ENCODE results near the gene TAP2.

DNA sequence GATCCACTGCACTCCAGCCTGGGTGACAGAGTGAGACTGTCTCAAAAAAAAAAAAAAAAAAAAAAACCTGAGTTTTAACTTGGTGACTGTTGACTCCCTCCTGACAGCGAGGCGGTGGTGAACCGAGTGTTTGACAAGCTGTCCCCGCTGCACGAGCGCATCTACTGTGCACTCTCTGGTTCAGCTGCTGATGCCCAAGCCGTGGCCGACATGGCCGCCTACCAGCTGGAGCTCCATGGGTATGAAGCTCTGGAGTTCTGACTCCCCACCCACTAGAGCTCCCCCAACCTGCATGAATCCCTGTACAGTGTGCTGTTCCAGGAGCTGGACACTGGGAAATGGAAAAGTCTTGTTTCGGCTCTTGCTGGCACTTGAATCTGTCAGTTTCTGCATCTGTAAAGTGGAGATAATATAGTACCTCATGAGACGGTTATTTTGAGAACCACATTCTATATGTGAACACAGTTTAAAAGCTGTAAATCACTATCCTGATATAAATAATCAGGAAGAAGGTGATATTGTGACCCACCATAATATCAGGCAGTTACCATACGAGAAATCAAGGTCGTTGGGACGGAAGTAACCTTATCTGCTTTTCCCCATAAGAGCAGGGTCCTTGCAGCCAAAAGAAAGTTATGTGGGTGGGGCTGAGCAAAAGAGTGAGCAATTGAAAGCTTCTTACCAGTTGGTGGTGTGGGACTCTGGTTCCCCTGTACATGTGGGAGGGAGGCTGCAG, 18.8 kb upstream of the TAP2 start:
- no peak for TF ChIP-seq POLR2AphosphoS5 (IDR thresholded peaks at IDR 0.05)
- TF ChIP-seq REST (IDR thresholded peaks at IDR 0.05; ENCODE audit: borderline replicate concordance), result no peak
- no peak for TF ChIP-seq CTCF (IDR thresholded peaks at IDR 0.05; ENCODE audit: poor library complexity, severe bottlenecking)
- no peak for TF ChIP-seq EZH2 (IDR thresholded peaks at IDR 0.05; ENCODE audit: borderline replicate concordance, insufficient read depth, low read length, poor library complexity, severe bottlenecking)
- no peak for TF ChIP-seq EP300 (conservative IDR thresholded peaks at IDR 0.05; ENCODE audit: poor library complexity, severe bottlenecking)
- TF ChIP-seq MXI1 (conservative IDR thresholded peaks at IDR 0.05; ENCODE audit: poor library complexity, severe bottlenecking), result no peak
- TF ChIP-seq RAD21 (conservative IDR thresholded peaks at IDR 0.05), result no peak
- no peak for TF ChIP-seq TAF1 (IDR thresholded peaks at IDR 0.05; ENCODE audit: low read depth)
